Stimulated activated naive B cell treated with anti-CD40 and anti-IgM and Interleukin-4, amounts not matched to agents 10 μg/mL and 1 μg/mL and 100 μg/mL, for 72 hours (primary cell): ENCODE data around the gene ING5.
"Not testable (repeated sequence)": the region's sequence is repeated elsewhere in the genome, so short reads cannot be mapped to it uniquely, and the experiment has no call there.

ENCODE experiments used
- ATAC-seq, 2 donors: fragments of 150-1000 bp; cut with Tn5 transposase; replicated peaks; 2 replicates each; pipeline ENCODE4 v1.10.0; 2021; ENCODE audit warnings: moderate library complexity in 1 of 2
- DNase-seq: peaks from one replicate; pipeline ENCODE4 v3.0.0; 2021
- H3K27ac Mint-ChIP-seq: one replicate; pipeline ENCODE4 v1.8.0; 2022; ENCODE audit warnings: mild to moderate bottlenecking, mixed read lengths
- H3K27me3 Mint-ChIP-seq, 2 donors: one replicate each; pipeline ENCODE4 v1.8.0; 2022; ENCODE audit warnings: mixed read lengths in 2 of 2
- H3K36me3 Mint-ChIP-seq, 2 donors: one replicate each; pipeline ENCODE4 v1.8.0; 2022; ENCODE audit warnings: mixed read lengths in 2 of 2, mild to moderate bottlenecking in 1 of 2
- H3K4me1 Mint-ChIP-seq, 2 donors: one replicate each; pipeline ENCODE4 v1.8.0; 2022; ENCODE audit warnings: mixed read lengths in 2 of 2, mild to moderate bottlenecking in 1 of 2
- H3K4me3 Mint-ChIP-seq, 2 donors: one replicate each; pipeline ENCODE4 v1.8.0; 2022; ENCODE audit warnings: mild to moderate bottlenecking in 2 of 2, mixed read lengths in 2 of 2, moderate library complexity in 1 of 2
- H3K9me3 Mint-ChIP-seq, 2 donors: one replicate each; pipeline ENCODE4 v1.8.0; 2022; ENCODE audit warnings: mixed read lengths in 2 of 2, mild to moderate bottlenecking in 1 of 2

Gene ING5

GRCh38 chr2:241732513-241733186, 30.8 kb downstream of the ING5 start:
- peak overlapping the region; percentile 48 for H3K27ac Mint-ChIP-seq
- not testable (repeated sequence) for H3K4me3 Mint-ChIP-seq, ATAC-seq, H3K27me3 Mint-ChIP-seq, H3K9me3 Mint-ChIP-seq
- peaks cover 19 to 34% of the 10 kb centered on the region in 2 donors for H3K36me3 Mint-ChIP-seq
- peak; percentile 84 for DNase-seq
- H3K4me1 Mint-ChIP-seq: peaks cover 33 to 42% of the 10 kb centered on the region in 2 donors

DNA sequence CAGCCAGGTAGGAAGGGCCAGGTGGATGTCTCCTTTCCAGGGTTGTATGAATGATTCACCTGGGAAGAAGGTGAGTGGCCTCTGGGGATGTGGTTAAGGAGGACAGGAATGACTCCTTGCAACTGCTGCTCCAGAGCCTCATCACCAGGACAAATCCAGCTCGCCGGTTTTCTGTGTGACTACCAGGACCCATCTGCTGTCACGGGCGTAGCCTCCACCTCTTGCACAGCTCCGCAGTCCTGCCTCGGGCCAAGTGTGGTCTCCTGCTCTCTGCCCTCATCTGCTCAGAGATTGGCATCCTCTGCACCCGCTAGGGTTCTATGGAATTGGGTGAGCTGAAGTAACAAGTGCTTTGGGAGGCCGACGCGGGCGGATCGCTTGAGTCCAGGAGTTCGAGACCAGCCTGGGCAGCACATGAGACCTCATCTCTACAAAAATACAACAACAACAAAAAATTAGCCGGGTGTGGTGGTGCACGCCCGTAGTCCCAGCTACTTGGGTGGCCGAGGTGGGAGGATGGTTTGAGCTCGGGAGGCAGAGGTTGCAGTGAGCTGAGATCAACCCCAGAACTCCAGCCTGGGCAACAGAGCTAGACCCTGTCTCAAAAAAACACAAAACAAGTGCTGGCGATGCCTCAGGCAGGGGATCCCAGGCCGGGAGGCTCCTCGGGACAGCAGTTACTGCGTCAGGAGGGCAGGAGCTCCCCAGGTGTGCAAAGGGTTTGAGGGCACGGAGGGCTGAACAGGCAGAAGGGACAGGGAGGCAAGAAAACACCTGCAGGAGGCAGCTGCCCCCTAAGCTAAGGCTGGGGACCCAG, 31.8 kb downstream of the ING5 start:
- Mint-ChIP-seq H3K4me3 (peak overlapping the region; percentile 75 to 86), H3K36me3 (peaks cover 15 to 28% of the 10 kb centered on the region in 2 donors), H3K27ac (peak overlapping the region; percentile 89), H3K9me3 (peaks cover 3 to 9% of the 10 kb centered on the region in 2 donors), H3K27me3 (no peaks in the 10 kb centered on the region), H3K4me1 (peaks cover 35 to 46% of the 10 kb centered on the region in 2 donors)
- ATAC-seq (no peak), DNase-seq (no peak)

- peaks cover 38 to 52% of the 10 kb centered on the region in 2 donors for H3K4me1 Mint-ChIP-seq
- H3K4me3 Mint-ChIP-seq: peak overlapping the region; percentile 75 to 86
- peaks cover 3 to 9% of the 10 kb centered on the region in 2 donors for H3K9me3 Mint-ChIP-seq
- H3K27me3 Mint-ChIP-seq: no peaks in the 10 kb centered on the region
- H3K36me3 Mint-ChIP-seq: peaks cover 16 to 30% of the 10 kb centered on the region in 2 donors
- ATAC-seq (peak; percentile 9 to 15), DNase-seq (no peak)
- peak overlapping the region; percentile 89 for H3K27ac Mint-ChIP-seq
Measured at GRCh38 chr2:241734208-241734466, 32.3 kb downstream of the ING5 start.

DNA sequence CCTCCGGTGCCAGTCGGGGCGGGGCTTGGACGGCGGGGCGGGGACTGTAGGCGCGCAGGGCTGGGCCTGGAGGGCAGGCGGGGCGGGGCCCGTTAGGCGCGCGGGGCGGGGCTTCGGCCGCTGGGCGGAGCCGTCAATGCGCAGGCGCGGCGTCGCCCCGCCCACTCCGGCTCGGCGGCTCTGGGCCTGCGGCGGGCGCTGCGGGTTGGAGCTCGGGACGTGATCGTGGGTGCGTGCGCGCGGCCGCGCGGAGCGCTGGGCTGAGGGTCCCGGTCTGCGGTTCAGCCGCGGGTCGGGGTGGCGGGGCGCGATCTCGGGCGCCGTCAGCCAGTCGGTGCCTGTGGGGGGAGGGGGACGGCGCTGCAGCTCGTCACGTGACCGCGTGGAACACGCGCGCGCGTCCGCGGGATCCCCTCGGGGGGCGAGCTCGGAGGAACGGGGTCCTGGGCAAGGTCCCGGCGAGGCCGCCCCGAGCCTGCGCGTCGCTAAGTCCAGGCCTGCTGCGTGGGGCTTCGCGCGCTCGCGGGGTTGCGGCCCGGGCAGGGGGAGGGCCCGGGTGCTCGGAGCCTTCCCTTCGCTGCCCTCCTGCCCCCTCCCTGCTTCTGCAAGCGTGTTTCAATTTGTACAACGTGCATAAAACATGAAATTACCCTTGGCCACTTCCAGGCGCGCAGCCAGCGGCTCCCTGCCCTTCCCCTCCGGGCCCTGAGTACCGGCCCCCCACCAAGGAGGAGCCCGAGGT, 32.8 kb downstream of the ING5 start, which contains the start of gene D2HGDH:
Gene D2HGDH, plus strand, starts transcription at position 164 of the 742 bp plus-strand sequence. CDS start 595 bp downstream, outside the sequence.
- Mint-ChIP-seq H3K4me1 (peaks cover 42 to 55% of the 10 kb centered on the region in 2 donors), H3K4me3 (peak within 1 kb of the TSS; percentile 85 to 86), H3K27ac (peak within 1 kb of the TSS; percentile 89), H3K27me3 (no peaks in the 10 kb centered on the region), H3K36me3 (peaks cover 20 to 34% of the 10 kb centered on the region in 2 donors), H3K9me3 (peaks cover 3 to 8% of the 10 kb centered on the region in 2 donors)
- DNase-seq: peak; percentile 81
- peak; percentile 83 to 92 for ATAC-seq

DNA sequence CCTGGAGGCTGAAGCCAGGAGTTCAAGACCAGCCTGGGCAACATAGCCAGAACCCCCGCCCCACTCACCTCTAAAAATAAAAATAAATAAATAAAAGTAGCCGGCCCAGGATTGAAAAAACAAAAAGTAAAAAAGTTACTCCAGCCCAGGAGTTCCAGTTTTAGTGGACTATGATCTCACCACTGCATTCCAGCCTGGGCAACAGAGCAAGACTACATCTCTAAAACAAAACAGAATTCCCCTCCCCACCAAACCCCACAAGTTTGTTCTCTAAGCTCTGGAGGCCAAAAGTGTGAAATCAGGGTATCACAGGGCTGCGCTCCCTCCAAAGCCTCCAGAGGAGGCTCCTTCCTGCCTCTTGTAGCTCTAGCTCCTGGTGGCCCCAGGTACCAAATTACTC, 34.3 kb downstream of the ING5 start:
- Mint-ChIP-seq H3K4me1 (peaks cover 35 to 49% of the 10 kb centered on the region in 2 donors), H3K27me3 (no peaks in the 10 kb centered on the region), H3K27ac (peak overlapping the region; percentile 3), H3K4me3 (peak overlapping the region; percentile 85 to 86), H3K36me3 (peaks cover 20 to 28% of the 10 kb centered on the region in 2 donors), H3K9me3 (peaks cover 0 to 2% of the 10 kb centered on the region in 2 donors)
- no peak for DNase-seq
- ATAC-seq: no peak

DNA sequence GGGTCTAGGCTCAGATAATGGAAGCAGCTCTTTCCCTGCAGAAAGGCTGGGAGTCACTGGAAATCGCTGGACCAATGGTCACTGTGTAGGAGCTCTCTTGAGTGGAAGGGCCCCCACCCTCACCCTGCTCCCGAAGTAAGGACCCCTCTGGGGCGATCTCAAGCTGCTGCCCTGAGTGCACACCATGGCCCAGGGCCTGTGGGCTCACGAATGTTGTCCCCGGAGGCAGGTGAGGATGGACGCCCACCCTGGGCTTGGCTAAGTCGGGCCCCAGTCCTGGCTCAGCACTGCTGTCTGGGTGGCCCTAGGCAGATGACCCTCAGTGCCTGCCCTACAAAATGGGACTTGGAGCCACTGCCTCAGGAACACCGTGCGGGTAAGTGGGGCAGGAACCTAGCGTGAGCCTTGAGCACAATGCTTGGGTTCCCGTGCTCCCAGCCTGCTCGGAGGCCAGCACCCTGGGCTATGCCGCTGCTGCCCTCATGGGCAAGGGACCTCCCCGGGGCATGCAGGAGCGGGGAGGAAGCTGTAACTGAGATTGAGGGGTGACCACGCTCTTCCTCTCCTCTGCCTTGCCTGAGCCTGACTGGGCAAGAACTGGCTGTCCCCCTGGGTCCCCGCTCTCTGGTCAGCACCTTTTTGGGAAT, 36.3 kb downstream of the ING5 start:
- DNase-seq (no peak), ATAC-seq (no peak)
- H3K27me3 Mint-ChIP-seq: no peaks in the 10 kb centered on the region
- H3K36me3 Mint-ChIP-seq: peaks cover 26 to 34% of the 10 kb centered on the region in 2 donors
- H3K9me3 Mint-ChIP-seq: no peaks in the 10 kb centered on the region
- no peak overlapping the region for H3K27ac Mint-ChIP-seq
- no peak overlapping the region for H3K4me3 Mint-ChIP-seq
- peaks cover 27 to 38% of the 10 kb centered on the region in 2 donors for H3K4me1 Mint-ChIP-seq

GRCh38 chr2:241739177-241739576, 37.3 kb downstream of the ING5 start:
- H3K4me3 Mint-ChIP-seq: no peak overlapping the region
- DNase-seq (no peak), ATAC-seq (no peak)
- H3K4me1 Mint-ChIP-seq: peaks cover 23 to 31% of the 10 kb centered on the region in 2 donors
- no peaks in the 10 kb centered on the region for H3K9me3 Mint-ChIP-seq
- H3K36me3 Mint-ChIP-seq: peaks cover 34 to 42% of the 10 kb centered on the region in 2 donors
- H3K27ac Mint-ChIP-seq: peak overlapping the region; percentile 94
- H3K27me3 Mint-ChIP-seq: no peaks in the 10 kb centered on the region

GRCh38 chr2:241739651-241740050, 37.8 kb downstream of the ING5 start:
- ATAC-seq (peak; percentile 56 to 77), DNase-seq (peak; percentile 69)
- H3K9me3 Mint-ChIP-seq: no peaks in the 10 kb centered on the region
- H3K4me1 Mint-ChIP-seq: peaks cover 23 to 31% of the 10 kb centered on the region in 2 donors
- H3K4me3 Mint-ChIP-seq: peak overlapping the region in 1 of 2 donors; percentile 33
- H3K36me3 Mint-ChIP-seq: peaks cover 38 to 45% of the 10 kb centered on the region in 2 donors
- no peaks in the 10 kb centered on the region for H3K27me3 Mint-ChIP-seq
- H3K27ac Mint-ChIP-seq: peak overlapping the region; percentile 94

DNA sequence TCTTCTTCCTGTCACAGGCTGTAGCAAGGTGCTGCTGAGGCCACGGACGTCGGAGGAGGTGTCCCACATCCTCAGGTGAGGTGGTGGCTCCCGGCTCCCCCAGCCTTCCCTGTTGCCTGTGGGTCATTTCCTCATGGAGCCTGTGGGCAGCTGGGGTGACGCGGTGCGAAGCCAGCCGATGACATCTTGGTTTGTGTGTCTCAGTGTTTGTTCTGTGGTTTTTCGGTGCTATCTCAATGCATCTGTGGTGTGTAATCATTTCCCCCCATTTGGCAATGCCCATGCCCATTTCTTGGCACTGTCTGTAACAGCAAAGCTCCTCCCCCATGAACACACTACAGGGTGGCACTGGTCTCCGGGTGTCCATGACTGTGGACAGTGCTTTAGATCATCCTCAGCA, 39.2 kb downstream of the ING5 start:
- no peak for ATAC-seq
- DNase-seq: no peak
- peaks cover 21 to 31% of the 10 kb centered on the region in 2 donors for H3K4me1 Mint-ChIP-seq

GRCh38 chr2:241742320-241742939, 40.6 kb downstream of the ING5 start:
- ATAC-seq (no peak), DNase-seq (no peak)
- Mint-ChIP-seq H3K9me3 (peaks cover 0 to 3% of the 10 kb centered on the region in 2 donors), H3K27me3 (no peaks in the 10 kb centered on the region), H3K4me3 (no peak overlapping the region), H3K36me3 (peaks cover 54 to 64% of the 10 kb centered on the region in 2 donors), H3K27ac (no peak overlapping the region), H3K4me1 (peaks cover 21 to 27% of the 10 kb centered on the region in 2 donors)

More for the DNA sequence above, 39.2 kb downstream of the ING5 start:
- peaks cover 50 to 59% of the 10 kb centered on the region in 2 donors for H3K36me3 Mint-ChIP-seq
- H3K27ac Mint-ChIP-seq: no peak overlapping the region
- peaks cover 0 to 2% of the 10 kb centered on the region in 2 donors for H3K9me3 Mint-ChIP-seq
- no peak overlapping the region for H3K4me3 Mint-ChIP-seq
- H3K27me3 Mint-ChIP-seq: no peaks in the 10 kb centered on the region

DNA sequence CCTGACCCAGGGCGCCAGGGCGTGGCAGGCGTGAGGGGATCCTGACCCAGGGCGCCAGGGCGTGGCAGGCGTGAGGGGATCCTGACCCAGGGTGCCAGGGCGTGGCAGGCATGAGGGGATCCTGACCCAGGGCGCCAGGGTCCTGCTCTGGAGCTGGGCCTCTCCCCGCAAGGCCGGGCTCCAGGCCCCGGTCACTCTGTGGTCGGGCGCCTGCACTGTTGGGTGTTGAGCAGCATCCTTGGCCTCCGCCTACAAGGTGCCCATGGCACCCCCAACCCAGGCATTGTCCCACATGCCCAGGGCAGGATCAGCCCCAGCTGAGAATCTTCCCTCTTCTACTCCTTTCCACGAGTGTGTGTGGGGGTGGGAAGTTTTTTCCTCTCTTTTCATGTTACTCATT, 41.2 kb downstream of the ING5 start:
- not testable (repeated sequence) for ATAC-seq, DNase-seq, H3K9me3 Mint-ChIP-seq, H3K27me3 Mint-ChIP-seq, H3K4me3 Mint-ChIP-seq
- peak overlapping the region; percentile 22 for H3K27ac Mint-ChIP-seq
- H3K36me3 Mint-ChIP-seq: peaks cover 57 to 68% of the 10 kb centered on the region in 2 donors
- peaks cover 20 to 27% of the 10 kb centered on the region in 2 donors for H3K4me1 Mint-ChIP-seq

DNA sequence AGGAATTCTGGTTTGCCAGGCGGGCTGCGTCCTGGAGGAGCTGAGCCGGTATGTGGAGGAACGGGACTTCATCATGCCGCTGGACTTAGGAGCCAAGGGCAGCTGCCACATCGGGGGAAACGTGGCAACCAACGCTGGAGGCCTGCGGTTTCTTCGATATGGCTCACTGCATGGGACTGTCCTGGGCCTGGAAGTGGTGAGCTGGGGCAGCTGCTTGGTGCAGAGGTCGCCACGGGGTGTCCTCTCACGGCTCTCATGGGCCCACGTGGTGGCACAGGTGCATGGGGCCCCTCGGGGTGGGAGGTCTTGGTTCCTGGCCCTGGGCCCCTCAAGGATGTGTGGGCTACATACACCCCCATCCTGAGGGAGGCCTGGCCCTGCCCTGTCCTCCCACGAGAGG, 41.8 kb downstream of the ING5 start:
- no peak for ATAC-seq
- Mint-ChIP-seq H3K36me3 (peaks cover 54 to 68% of the 10 kb centered on the region in 2 donors), H3K4me3 (no peak overlapping the region), H3K9me3 (peaks cover 0 to 3% of the 10 kb centered on the region in 2 donors), H3K4me1 (peaks cover 18 to 22% of the 10 kb centered on the region in 2 donors), H3K27me3 (no peaks in the 10 kb centered on the region), H3K27ac (peak overlapping the region; percentile 22)
- DNase-seq: no peak

GRCh38 chr2:241744028-241744754, 42.4 kb downstream of the ING5 start:
- DNase-seq (no peak), ATAC-seq (no peak)
- H3K4me3 Mint-ChIP-seq: no peak overlapping the region
- H3K27ac Mint-ChIP-seq: no peak overlapping the region
- peaks cover 14 to 17% of the 10 kb centered on the region in 2 donors for H3K4me1 Mint-ChIP-seq
- H3K36me3 Mint-ChIP-seq: peaks cover 54 to 68% of the 10 kb centered on the region in 2 donors
- H3K27me3 Mint-ChIP-seq: no peaks in the 10 kb centered on the region
- peaks cover 0 to 3% of the 10 kb centered on the region in 2 donors for H3K9me3 Mint-ChIP-seq
